RWPE2 (cell line): ENCODE data around the gene LHFPL3.

Experiments used
- ATAC-seq: fragments of 200-7000 bp; cut with Tn5 transposase; 3 replicates; pipeline ENCODE4 v1.9.1; 2021; ENCODE audit warnings: low read depth
- DNase-seq: peaks from one replicate; pipeline ENCODE4 v3.0.0-alpha.2; 2020; ENCODE audit warnings: low spot score
- H3K27ac ChIP-seq: fragments of 450-650 bp; 2 replicates; pipeline ENCODE4 v1.5.1; 2017; ENCODE audit warnings: mild to moderate bottlenecking; ENCODE audit not compliant: poor library complexity, severe bottlenecking
- H3K27me3 ChIP-seq: fragments of 250-450 bp; sonication (Bioruptor Pico); 2 replicates; pipeline ENCODE4 v1.5.1; 2021; ENCODE audit warnings: mild to moderate bottlenecking, moderate library complexity; ENCODE audit not compliant: insufficient read depth, poor library complexity, severe bottlenecking
- H3K36me3 ChIP-seq: fragments of 250-450 bp; sonication (Bioruptor Pico); 2 replicates; pipeline ENCODE4 v1.5.1; 2020; ENCODE audit warnings: low read depth, mild to moderate bottlenecking, moderate library complexity
- H3K4me1 ChIP-seq: fragments of 250-450 bp; sonication (Bioruptor Pico); 2 replicates; pipeline ENCODE4 v1.5.1; 2021; ENCODE audit warnings: mild to moderate bottlenecking, moderate library complexity; ENCODE audit not compliant: insufficient read depth, poor library complexity, severe bottlenecking
- H3K4me3 ChIP-seq: fragments of 250-450 bp; sonication (Bioruptor Pico); 2 replicates; pipeline ENCODE4 v1.5.1; 2021; ENCODE audit warnings: mild to moderate bottlenecking, moderate library complexity; ENCODE audit not compliant: severe bottlenecking
- H3K9me3 ChIP-seq: fragments of 250-450 bp; sonication (Bioruptor Pico); 2 replicates; pipeline ENCODE4 v1.5.1; 2021; ENCODE audit warnings: mild to moderate bottlenecking, moderate library complexity; ENCODE audit not compliant: severe bottlenecking
- TF ChIP-seq, protein P1 (sequence below): fragments of 450-650 bp; IDR thresholded peaks from one replicate; pipeline ENCODE4 v1.5.1; 2017; ENCODE audit warnings: mild to moderate bottlenecking, moderate library complexity; ENCODE audit not compliant: poor library complexity, severe bottlenecking

Gene LHFPL3

DNA sequence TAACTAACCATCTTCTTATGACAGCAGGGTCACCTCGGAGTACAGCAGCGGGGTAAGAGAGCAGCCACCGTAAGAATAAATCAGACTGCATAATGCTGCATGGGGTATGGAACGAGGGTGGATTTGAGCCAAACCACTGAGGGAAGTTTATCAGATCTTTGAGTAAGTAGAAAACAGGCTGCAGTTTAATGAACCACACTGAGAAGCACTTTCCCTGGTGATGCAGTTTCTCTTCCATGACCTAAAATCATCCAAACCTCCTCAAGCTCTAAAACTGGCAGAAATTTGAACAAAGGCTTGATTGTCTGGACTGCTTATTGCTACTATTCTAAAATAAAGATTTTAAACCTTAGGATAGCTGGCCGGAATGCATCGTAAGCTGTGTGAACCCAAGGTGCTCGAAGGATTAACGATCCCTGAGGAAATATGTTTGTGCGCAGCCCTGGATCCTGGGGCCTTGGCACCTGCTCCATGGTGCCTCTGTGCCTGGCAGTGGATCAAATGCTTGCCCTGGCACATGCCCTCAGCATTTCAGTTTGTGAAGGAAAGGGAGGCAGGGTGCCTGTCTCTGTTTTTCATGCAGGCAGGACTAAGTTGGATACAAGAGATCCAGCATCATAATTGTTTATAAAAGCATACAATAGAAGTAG lies 322.7 kb downstream of the LHFPL3 start:
- no peaks in the 10 kb centered on the region for H3K4me1 ChIP-seq
- DNase-seq: no peak
- no peak for ATAC-seq
- TF ChIP-seq, protein P1, sequence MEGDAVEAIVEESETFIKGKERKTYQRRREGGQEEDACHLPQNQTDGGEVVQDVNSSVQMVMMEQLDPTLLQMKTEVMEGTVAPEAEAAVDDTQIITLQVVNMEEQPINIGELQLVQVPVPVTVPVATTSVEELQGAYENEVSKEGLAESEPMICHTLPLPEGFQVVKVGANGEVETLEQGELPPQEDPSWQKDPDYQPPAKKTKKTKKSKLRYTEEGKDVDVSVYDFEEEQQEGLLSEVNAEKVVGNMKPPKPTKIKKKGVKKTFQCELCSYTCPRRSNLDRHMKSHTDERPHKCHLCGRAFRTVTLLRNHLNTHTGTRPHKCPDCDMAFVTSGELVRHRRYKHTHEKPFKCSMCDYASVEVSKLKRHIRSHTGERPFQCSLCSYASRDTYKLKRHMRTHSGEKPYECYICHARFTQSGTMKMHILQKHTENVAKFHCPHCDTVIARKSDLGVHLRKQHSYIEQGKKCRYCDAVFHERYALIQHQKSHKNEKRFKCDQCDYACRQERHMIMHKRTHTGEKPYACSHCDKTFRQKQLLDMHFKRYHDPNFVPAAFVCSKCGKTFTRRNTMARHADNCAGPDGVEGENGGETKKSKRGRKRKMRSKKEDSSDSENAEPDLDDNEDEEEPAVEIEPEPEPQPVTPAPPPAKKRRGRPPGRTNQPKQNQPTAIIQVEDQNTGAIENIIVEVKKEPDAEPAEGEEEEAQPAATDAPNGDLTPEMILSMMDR: no peak
- no peak overlapping the region for H3K27ac ChIP-seq
- no peaks in the 10 kb centered on the region for H3K9me3 ChIP-seq
- no peaks in the 10 kb centered on the region for H3K27me3 ChIP-seq
- no peak overlapping the region for H3K4me3 ChIP-seq
- H3K36me3 ChIP-seq: no peaks in the 10 kb centered on the region

DNA sequence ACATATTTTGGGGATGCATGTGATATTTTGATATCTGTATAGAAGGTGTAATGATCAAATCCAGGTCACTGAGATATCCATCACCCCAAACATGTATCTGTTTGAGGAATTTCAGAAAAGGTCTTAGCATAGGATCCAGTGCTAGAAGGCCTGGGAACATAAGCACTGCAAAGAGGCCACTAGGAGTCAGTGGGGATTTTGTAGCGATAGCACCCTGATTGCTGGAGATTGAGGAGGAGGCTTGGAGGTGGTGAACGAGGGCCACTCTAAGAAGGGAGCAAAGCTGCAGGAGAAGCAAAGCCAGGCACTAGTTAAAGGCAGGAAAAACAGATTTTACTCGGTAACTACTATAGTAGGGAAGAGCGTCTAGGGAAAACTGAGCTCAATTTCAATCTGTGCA lies 324.0 kb downstream of the LHFPL3 start:
- Histone ChIP-seq H3K36me3 (no peaks in the 10 kb centered on the region), H3K9me3 (no peaks in the 10 kb centered on the region), H3K27ac (no peak overlapping the region), H3K4me1 (no peaks in the 10 kb centered on the region), H3K4me3 (no peak overlapping the region), H3K27me3 (no peaks in the 10 kb centered on the region)
- DNase-seq: no peak
- TF ChIP-seq, protein P1: no peak
- no peak for ATAC-seq

DNA sequence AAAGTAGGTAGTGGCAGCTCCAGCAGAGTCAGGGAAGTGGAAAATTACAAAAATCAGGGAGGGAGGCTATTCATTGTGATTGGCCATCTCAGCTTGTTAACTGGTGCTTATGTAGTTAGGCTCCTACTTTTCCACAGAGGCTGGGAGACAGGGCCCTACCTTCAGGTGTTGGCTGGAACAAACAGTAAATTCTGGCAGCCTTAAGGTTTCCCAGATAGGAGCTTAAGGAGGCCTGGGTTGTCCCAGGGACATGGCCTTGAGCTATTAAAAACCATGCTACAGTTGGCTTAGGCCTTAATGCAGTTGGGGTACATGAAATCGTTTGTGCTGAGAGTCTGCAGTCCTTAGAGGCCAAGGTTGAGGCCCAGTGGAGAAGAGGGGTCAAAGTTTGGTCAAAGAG lies 324.5 kb downstream of the LHFPL3 start:
- H3K9me3 ChIP-seq: no peaks in the 10 kb centered on the region
- no peak for DNase-seq
- no peaks in the 10 kb centered on the region for H3K36me3 ChIP-seq
- TF ChIP-seq, protein P1: no peak
- no peak overlapping the region for H3K4me3 ChIP-seq
- no peak for ATAC-seq
- H3K27ac ChIP-seq: no peak overlapping the region
- no peaks in the 10 kb centered on the region for H3K4me1 ChIP-seq
- H3K27me3 ChIP-seq: no peaks in the 10 kb centered on the region

DNA sequence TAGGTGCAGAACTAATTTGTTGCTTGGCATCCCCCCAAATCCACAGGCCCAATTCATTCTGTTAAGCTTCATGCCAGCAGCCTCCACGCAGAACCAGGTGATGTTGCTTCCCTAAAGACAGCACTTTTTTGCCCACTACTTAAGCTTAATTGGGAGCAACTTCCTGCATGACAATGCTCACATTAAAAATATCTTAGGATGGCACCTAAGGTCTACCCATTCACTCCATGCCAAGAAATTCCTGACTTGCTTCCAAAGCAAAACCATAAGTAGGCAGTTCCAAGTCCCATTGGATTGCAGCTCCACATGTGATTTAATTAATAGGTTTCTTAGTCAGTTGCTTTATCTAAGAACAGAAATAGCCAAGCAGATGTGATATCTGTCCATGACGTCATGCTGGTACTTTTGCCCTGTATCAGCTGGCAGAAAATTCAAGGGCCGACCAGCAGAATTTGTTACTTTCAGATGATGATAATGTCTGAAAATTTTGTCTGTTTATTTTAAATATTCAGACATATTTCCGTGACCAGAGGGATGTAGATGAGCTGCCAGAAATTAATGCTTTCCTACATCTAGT lies 325.5 kb downstream of the LHFPL3 start:
- no peaks in the 10 kb centered on the region for H3K36me3 ChIP-seq
- H3K27me3 ChIP-seq: no peaks in the 10 kb centered on the region
- TF ChIP-seq, protein P1: no peak
- DNase-seq (no peak), ATAC-seq (no peak)
- H3K4me1 ChIP-seq: no peaks in the 10 kb centered on the region
- H3K4me3 ChIP-seq: no peak overlapping the region
- H3K9me3 ChIP-seq: no peaks in the 10 kb centered on the region
- H3K27ac ChIP-seq: no peak overlapping the region

DNA sequence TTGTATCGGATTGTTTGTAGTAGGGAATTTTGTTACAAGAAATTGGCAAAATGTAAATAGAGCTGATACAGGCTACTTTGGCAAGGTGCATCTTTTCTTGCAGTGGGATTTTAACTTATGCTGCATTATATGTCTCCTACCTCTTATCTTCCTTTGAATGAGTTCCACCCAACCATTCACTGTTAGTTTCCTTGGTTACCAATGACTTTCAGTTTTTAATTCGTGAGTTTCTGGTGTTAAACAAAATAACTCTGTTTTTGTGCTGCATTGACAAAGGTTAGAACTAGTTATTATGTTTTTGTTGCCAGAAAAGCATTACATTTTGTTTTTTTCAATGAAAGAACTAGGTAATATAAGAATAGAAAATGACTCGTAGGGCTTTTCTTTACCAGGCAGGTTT lies 327.2 kb downstream of the LHFPL3 start:
- ATAC-seq: no peak
- TF ChIP-seq, protein P1: no peak
- Histone ChIP-seq H3K27me3 (no peaks in the 10 kb centered on the region), H3K4me1 (no peaks in the 10 kb centered on the region), H3K36me3 (no peaks in the 10 kb centered on the region), H3K27ac (no peak overlapping the region), H3K4me3 (no peak overlapping the region), H3K9me3 (no peaks in the 10 kb centered on the region)
- DNase-seq: no peak
